Measurements from ENCODE around the gene THSD8.

The THSD8 gene

DNA sequence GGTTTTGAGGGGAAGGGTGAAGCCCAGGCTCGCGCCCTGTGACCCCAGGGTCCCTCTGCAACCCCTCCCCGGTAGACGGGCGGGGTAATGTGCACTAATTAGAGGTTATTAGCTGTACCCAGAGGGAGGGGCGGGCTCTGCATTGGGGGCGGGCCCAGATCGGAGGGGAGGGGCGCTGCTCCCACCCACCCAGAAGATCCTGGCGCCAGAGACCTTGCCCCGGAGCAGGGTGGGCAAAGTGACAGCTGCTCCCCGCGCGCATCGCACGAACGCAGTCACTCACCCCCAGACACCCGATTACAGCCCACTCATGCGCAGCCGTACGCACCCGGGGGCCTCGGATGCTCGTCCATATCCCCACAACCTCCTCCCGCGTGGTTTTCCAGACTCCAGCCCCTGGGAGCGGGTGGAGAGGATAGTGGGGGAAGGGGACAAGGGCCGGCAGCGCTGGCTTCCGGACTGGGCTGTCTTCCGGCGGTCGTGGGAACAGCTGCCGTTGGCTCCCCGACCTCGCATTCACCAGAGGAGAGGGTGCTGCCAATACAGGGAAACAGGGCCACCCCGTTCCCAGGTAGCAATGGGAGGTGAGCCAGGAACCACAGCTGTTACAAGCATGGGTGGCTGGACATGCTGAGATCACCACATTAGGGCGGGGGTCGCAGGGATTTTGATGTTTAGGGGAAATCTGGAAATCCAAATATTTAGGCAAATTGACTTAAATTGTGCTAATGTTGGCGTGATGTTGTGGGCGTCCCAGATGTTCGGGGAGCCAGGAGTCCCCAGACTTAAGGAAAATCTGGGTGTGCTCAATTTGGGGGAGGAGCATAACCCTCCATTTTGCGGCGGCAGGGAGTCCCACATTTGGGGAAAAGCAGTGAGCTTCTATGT lies 23.6 kb upstream of the THSD8 start:
- in situ Hi-C loops (cut with MboI; ENCODE audit: low pct_unique_long_range_greater_than_20kb, low sequenced_read_pairs) = no loop called here

DNA sequence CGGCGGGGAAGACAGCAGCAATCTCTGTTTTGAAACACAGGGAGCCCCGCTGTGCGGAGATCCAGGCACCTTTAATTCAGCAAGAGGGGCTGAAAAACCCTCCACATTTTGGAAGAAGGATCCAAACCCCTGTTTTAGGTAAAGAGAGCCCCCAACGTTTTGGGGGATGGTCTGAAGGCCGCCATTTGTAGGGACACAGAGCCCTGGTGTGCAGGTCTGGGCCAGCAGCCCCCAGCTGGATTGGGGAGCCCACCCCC lies 23.0 kb upstream of the THSD8 start:
- in situ Hi-C loops (cut with MboI; ENCODE audit: low pct_unique_long_range_greater_than_20kb, low sequenced_read_pairs) = no loop called here
- DNase-seq = no peak

More for the DNA sequence above, 23.6 kb upstream of the THSD8 start:
- peak; percentile 54 for DNase-seq

DNA sequence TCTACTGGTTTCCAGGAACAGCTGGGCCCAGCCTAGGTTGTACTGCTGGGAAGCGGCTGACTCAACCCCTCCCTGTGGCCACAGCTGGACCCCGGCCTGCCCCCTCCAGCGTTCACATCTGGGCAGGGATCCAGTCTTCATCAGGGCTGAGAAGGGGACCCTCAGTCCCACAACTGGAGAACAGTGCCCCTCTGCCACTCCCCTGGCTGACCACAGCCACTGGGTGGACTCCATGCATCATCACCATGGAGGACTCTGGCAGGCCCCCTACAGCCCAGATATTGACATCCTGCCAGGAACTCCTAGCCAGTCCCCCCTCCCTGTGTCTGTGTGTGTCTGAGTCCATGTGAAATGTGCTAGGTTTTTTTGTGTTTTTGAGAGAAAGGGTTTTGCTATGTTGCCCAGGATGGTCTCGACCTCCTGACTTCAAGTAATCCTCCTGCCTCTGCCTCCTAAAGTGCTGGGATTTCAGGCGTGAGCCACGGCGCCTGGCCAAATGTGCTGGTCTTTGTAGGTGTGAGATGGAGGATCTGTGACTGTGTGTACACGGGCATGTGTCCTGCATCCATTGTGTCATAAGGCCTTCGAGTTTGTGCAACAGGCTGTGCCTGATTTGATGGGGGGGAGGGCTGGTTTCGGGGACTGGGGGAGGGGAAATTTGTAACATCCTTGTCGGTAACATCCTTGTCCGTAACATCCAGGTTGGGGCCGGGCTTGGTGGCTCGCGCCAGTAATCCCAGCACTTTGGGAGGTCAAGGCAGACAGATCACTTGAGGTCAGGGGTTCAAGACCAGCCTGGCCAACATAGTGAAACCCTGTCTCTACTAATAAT lies 22.5 kb upstream of the THSD8 start:
- DNase-seq = peak; percentile 29
- in situ Hi-C loops (cut with MboI; ENCODE audit: low pct_unique_long_range_greater_than_20kb, low sequenced_read_pairs) = no loop called here

DNA sequence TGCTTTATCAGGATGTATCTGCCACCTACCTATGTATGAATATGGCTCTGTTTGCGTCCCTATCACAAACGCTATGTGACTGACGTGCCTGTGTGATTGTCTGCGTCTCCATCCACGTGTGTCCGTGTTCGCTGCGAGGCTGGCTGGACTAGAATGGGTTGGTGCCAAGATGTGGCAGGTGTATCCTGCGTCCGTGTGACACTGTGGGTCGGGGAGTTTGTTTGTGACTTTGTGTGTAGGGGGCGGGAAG lies 19.8 kb upstream of the THSD8 start:
- no peak for DNase-seq
- in situ Hi-C loops (cut with MboI; ENCODE audit: low pct_unique_long_range_greater_than_20kb, low sequenced_read_pairs) = no loop called here

DNA sequence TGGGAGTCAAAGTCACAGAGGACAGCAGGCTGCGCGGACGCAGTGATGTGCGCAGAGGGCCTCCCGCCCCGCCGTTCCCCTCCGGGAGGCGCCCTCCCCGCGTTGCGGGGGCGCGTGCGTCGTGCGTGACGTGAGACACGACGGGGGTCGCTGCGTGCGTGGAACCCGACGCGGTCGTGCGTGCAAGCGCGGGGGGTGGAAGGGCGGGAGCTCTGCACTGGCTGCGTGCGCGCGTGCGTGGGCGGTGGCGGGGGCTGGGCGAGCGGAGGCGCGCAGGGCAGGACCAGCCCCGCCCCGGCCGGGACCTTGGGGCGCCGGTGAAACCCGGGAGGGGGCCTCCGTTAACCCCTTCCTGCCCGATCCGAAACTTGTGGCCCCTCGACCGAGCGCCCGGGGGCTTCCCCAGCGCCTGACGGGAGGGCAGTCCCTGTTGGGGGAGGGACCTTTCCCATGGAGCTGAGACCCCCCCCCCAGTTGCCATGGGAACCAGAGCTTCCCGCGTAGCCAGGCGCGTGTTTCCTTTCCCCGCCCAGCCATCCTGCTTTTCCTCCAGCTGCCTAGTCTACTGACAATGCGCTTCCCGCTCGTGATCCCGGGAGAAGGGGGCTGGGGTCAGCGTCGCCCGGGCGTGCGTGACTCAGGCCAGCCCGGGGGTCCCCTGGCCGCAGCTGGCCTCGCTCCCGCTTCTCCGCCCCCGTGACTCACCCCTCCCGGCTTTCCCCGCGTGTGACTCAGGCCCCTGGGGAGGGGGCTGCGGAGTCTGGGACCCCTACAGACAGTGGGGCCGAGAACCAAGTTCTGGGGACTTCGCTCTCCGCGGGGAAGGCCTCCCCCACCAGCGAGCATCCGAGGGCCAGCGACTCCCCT lies 19.2 kb upstream of the THSD8 start:
- peak; percentile 77 for DNase-seq
- in situ Hi-C loops (cut with MboI; ENCODE audit: low pct_unique_long_range_greater_than_20kb, low sequenced_read_pairs) = no loop called here

DNA sequence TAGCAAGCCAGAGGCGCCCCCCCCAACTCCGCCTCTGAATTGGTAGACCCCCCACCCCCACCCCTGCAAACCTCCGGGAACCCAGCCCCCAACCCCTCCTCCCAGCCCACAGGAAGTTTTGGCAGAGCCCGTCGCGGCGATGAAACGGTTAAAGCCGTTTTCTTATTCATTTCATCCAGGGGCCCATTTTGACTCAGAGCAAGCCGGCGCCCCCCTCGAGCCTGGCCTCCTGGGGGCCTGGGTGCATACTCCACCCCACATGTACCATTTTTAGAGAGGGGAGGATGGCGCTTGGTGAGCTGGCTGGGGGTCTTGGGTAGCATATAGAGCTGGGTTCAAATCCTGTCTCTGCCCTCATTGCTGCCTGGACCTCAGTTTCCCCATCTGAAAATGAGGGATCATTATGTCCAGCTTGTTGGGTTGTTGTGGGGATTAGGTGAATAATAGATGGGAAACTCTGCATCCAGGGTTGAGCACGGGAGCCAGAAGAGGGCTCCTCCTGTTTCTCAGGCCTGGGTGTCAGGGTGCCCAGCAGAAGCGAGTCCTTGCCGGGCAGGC lies 18.5 kb upstream of the THSD8 start:
- in situ Hi-C loops (cut with MboI; ENCODE audit: low pct_unique_long_range_greater_than_20kb, low sequenced_read_pairs) = no loop called here
- no peak for DNase-seq

DNA sequence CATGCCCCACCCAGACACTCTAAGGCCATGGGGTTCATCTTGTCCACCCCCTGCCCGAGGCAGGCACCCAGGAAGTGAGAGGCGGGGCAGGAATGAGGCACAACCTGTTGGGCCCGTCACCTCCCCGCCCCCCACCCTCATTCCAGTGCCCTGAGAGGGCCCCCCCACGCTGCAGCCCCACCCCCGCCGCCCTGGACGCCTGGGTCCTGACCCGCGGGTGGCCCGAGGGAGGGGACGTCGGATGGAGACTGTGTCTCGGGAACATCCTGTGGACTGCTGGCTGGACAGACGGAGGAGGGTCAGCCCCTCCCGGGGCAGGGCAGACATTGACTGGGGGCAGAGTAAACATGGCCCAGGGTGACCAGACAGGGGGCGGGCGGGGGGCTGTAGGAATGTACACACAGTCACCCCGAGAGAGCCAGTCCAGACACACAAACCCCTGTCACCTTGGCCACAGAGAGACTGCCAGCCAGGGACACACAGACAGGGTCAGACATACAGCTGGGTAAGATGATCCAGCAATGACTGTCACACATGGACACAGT lies 17.9 kb upstream of the THSD8 start:
- in situ Hi-C loops (cut with MboI; ENCODE audit: low pct_unique_long_range_greater_than_20kb, low sequenced_read_pairs) = no loop called here

DNA sequence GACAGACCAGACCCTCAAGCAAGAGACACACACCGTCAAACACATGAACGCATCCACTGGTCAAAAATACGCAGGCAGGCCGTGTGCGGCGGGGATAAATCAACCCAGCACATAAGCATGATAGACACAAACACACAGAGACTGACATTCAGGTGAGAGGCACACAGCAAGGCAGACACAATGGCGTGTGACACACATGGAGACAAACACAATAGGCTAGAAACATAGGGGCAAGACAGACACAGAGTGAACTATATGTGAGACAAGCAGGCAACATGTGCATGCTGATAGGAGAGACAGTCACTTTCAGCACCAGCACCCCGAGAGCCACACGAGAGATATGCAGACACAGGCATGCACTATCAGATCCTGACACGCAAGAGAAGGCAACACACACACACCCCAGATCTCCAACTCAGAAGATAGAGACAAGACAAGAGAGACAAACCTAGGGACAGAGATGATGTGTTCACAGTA lies 17.4 kb upstream of the THSD8 start:
- in situ Hi-C loops (cut with MboI; ENCODE audit: low pct_unique_long_range_greater_than_20kb, low sequenced_read_pairs) = no loop called here
- no peak for DNase-seq

More for the DNA sequence above, 17.9 kb upstream of the THSD8 start:
- no peak for DNase-seq

DNA sequence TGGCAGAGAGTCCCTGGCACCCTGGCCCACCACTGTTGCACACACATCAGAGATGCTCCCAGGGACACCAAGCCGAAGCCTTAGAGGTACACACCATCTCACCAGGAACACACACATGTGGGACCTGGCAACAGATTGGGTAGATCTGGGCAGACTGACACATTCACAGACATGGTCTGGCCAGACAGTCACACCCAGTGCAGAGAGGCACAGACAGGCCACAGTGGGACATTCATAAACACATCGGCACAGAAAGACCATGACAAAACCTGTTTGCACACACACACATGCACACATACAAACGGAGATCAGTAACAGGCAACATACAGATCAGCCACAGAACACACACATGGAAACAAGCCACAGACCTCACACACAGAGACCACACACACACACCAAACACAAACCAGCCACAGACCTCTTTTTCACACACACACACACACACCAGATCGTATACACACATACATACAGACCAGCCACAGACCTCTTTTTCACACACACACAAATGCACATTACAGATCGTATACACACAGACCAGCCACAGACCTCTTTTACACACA lies 16.9 kb upstream of the THSD8 start:
- no peak for DNase-seq
- in situ Hi-C loops (cut with MboI; ENCODE audit: low pct_unique_long_range_greater_than_20kb, low sequenced_read_pairs) = no loop called here

DNA sequence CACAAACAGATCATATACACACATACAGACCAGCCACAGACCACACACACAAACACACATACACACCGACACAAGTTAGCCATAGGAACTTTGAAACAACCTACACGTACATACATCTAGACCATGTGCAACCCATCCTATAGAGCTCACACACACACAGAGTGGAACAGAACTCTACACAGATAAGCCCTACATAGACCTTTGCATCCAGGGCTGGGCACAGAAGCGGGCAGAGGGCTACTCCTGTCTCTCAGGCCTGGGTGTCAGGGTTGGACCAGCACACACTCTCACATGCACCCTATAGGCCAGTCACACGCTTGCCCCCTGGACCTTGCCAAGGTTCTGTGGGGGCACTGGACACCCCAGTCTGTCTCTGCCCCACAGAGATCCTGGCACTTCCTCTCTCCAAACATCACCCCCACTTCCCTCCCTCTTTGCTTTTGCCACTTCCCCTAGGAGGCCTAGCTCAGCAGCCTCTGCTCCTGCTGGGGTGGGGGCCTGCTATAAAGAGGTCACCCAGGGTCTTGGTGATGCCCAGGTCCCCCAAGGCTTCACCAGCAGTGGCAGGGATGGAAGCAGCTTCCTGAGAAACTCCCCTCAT lies 16.3 kb upstream of the THSD8 start:
- in situ Hi-C loops (cut with MboI; ENCODE audit: low pct_unique_long_range_greater_than_20kb, low sequenced_read_pairs) = no loop called here
- DNase-seq = peak; percentile 62

DNA sequence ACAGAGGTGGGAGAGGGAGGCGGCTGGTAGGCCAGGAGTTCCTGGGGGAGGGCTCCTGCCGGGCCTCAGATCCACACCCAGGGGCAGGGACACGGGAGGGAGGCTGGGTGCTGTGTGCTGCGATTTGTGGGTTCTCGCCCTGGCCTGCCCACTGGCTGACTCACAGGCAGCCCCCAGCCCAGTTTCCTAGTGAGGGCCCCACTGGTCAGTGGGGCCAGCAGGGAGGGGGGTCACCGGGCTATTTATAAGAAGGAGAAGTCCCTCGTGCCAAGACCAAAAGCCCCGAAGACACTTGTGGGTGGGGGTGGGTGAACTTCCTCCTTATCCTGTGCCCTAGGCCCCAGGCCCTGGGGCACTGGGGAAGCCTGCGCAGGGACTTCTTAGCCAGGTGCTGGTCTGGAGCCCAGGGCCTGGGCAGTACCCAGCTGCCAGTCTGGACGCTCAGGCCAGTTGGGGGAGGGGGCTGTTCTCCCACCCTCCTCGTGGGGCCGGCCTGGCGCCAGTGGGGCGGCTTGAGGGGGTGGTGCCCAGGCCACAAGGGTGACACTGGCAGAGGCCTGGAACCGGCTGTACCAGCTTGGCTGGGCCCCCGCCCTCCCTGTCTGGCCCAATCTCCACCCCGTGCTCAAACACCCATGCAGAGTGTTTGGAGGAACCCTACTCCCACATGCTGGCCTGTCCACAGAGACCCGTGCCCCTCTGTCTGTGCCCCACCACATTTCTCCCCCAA lies 15.6 kb upstream of the THSD8 start:
- in situ Hi-C loops (cut with MboI; ENCODE audit: low pct_unique_long_range_greater_than_20kb, low sequenced_read_pairs) = no loop called here
- DNase-seq = peak; percentile 67

DNA sequence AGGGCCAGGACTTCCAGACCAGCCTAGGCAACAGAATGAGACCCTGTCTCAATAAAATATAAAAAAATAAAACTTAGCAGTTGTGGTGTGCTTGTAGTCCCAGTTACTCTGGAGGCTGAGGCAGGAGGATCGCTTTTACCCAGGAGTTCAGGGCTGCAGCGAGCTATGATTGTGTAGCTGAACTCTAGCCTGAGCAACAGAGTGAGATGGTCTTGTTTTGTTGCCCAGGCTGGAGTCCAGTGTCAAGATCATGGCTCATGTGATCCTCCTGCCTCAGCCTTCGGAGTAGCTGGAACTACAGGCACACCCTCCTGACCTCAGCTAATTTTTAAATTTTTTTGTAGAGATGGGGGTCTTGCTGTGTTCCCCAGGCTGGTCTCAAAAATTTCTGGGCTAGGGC lies 14.9 kb upstream of the THSD8 start:
- in situ Hi-C loops (cut with MboI; ENCODE audit: low pct_unique_long_range_greater_than_20kb, low sequenced_read_pairs) = no loop called here
- DNase-seq = no peak

DNA sequence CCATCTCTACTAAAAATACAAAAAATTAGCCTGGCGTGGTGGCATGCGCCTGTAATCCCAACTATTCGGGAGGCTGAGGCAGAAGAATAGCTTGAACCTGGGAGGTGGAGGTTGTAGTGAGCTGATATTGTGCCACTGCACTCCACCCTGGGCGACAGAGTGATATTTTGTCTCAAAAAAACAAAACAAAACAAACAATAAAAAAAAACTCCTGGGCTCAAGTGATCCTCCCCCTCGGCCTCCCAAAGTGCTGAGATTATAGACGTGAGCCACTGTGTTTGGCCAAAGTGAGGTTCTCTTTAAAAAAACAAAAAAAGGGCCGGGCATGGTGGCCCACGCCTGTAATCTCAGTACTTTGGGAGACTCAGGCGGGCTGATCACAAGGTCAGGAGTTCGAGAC lies 14.4 kb upstream of the THSD8 start:
- no peak for DNase-seq
- in situ Hi-C loops (cut with MboI; ENCODE audit: low pct_unique_long_range_greater_than_20kb, low sequenced_read_pairs) = no loop called here

DNA sequence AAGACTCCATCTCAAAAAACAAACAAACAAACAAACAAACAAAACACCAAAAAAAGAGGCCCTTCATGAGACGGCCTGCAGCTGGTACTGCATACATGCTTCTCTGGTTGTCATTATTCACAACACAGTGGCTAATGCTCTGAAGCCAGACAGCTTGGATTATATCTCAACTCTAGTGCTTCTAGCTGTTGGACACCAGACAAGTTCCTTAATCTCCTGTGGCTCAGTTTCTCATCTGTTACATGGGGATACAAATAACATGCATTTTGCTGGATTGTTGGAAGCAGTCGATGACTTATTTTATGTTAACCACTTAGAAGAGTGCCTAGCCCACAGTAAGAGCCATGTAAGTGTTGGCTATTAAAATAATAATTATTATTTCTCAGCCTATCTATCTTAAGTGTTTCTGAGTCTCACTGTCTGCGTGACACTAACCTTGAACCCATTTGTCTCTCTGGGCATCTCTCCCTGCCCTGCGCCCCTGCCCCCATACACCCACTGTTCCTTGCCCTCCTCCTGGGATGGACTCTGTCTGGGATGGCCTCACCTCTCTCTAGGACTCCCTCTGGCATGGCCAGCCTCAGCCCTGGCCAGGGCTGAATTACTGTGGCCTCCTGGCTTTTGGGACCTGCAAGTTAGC lies 13.7 kb upstream of the THSD8 start:
- no peak for DNase-seq
- in situ Hi-C loops (cut with MboI; ENCODE audit: low pct_unique_long_range_greater_than_20kb, low sequenced_read_pairs) = no loop called here

DNA sequence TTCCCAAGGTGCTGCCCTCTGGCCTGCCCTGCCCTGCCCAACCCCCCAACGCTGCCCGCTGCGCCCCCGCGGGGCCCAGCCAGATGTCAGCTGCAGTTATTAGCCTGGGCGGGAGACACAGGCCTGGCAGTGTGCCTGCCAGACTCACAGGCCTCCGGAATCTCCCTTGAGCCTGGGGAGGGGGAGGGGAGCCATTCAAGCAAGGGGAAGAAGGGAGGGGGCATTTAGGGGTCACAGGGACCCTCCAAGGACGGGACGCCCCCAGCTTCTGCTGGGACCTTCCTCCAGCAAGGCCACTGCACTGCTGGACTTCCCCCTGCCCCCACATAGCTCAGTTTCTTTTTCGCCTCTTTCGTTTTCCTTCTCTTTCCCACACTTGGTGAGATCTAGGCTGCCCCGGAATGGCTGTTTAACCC lies 13.2 kb upstream of the THSD8 start:
- DNase-seq = peak; percentile 52
- in situ Hi-C loops (cut with MboI; ENCODE audit: low pct_unique_long_range_greater_than_20kb, low sequenced_read_pairs) = no loop called here

DNA sequence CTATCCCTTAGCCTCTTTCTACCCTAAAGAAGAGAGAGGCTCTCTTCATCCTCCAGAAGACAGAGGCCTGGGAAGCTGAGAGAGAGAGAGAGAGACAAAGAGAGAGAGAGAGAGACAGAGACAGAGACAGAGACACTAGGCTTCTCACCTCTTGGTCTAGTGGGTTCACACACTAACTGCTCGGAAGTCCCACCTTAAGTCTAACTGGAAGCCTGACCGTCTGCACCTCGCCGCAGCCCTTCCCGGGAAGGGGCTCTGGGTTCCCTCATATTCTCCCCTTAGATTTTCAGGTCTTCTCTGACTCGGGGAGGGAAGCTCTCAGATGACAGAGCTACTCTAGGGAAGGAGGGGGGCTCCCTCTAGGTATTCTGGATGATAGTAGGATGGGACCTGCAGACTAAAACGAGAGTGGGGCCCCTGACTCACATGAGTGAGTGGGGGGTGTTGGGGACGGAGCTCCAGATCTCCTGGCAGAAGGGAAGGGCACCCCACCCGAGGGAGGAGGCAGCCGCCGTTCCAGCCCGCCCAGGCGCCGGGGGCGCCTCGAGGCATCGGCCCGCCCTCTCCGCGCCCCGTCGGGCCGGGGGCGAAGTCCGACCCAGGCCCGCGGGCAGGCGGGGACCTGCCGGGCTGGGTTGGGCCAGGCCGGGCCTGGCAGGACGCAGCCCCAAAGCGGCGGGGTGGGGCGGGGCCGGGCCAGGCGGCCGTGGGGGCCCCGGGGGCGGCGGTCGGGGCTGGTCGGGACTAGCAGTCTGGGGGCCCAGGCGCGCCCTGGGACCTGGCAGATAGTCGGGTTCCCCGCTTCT lies 12.6 kb upstream of the THSD8 start:
- DNase-seq = no peak
- in situ Hi-C loops (cut with MboI; ENCODE audit: low pct_unique_long_range_greater_than_20kb, low sequenced_read_pairs) = no loop called here
